Vagina (tissue), 2 donors: ENCODE measurements around the gene PPFIA3.

Experiments used
- CTCF ChIP-seq, 3 experiments: fragments of 450-650 bp in 2 of 3; fragments of 200-600 bp in 1 of 3; sonication (generic) in 1 of 3; IDR thresholded peaks; one replicate each; pipeline ENCODE4 v1.5.1; 2017 to 2019; ENCODE audit warnings: antibody characterized with exemption in 3 of 3, mild to moderate bottlenecking in 2 of 3, moderate library complexity in 2 of 3
- POLR2AphosphoS5 ChIP-seq, 2 donors: sonication (generic); formaldehyde crosslinking; IDR thresholded peaks; one replicate each; pipeline ENCODE4 v1.9.0; 2017; ENCODE audit warnings: antibody characterized with exemption in 2 of 2, mild to moderate bottlenecking in 2 of 2, low read depth in 1 of 2; ENCODE audit not compliant: insufficient read depth in 1 of 2

GRCh38 chr19:49189259-49189658, 69.9 kb downstream of the PPFIA3 start:
- TF ChIP-seq CTCF (IDR thresholded peaks at IDR 0.05) (no peak), POLR2AphosphoS5 (IDR thresholded peaks at IDR 0.05; ENCODE audit: insufficient read depth in 1 of 2, low read depth in 1 of 2) (no peak)
